CD4-positive, alpha-beta T cell treated with Interferon gamma for 1 hour (primary cell): ENCODE results near the gene MAGI1.
"Not testable (repeated sequence)": the region's sequence is repeated elsewhere in the genome, so short reads cannot be mapped to it uniquely, and the experiment has no call there.

Experiments
- DNase-seq: peaks from one replicate; pipeline ENCODE4 v3.0.0-alpha.2; 2020

Gene MAGI1

GRCh38 chr3:65647369-65647768 lies 391.3 kb downstream of the MAGI1 start:
- DNase-seq, result no peak

GRCh38 chr3:65642883-65643282 lies 395.8 kb downstream of the MAGI1 start:
- DNase-seq, result no peak

- no peak for DNase-seq
Measured at GRCh38 chr3:65641777-65642176, 396.9 kb downstream of the MAGI1 start.

- DNase-seq, result no peak
Measured at GRCh38 chr3:65641045-65641444, 397.7 kb downstream of the MAGI1 start.

- DNase-seq, result no peak
Measured at GRCh38 chr3:65639444-65639843, 399.3 kb downstream of the MAGI1 start.

GRCh38 chr3:65638301-65638700 lies 400.4 kb downstream of the MAGI1 start:
- DNase-seq, result no peak

- DNase-seq, result no peak
Measured at GRCh38 chr3:65636326-65636725, 402.4 kb downstream of the MAGI1 start.

- no peak for DNase-seq
Measured at GRCh38 chr3:65635657-65636056, 403.1 kb downstream of the MAGI1 start.

GRCh38 chr3:65633018-65633638 lies 405.6 kb downstream of the MAGI1 start:
- no peak for DNase-seq

GRCh38 chr3:65632414-65632813 lies 406.3 kb downstream of the MAGI1 start:
- DNase-seq, result no peak

- no peak for DNase-seq
Measured at GRCh38 chr3:65628978-65629377, 409.7 kb downstream of the MAGI1 start.

GRCh38 chr3:65627062-65627461 lies 411.7 kb downstream of the MAGI1 start:
- DNase-seq, result no peak

- no peak for DNase-seq
Measured at GRCh38 chr3:65625305-65625704, 413.4 kb downstream of the MAGI1 start.

- DNase-seq, result no peak
Measured at GRCh38 chr3:65623362-65623761, 415.4 kb downstream of the MAGI1 start.

GRCh38 chr3:65619888-65620287 lies 418.8 kb downstream of the MAGI1 start:
- DNase-seq, result no peak

GRCh38 chr3:65619451-65619881 lies 419.3 kb downstream of the MAGI1 start:
- no peak for DNase-seq

GRCh38 chr3:65618599-65618998 lies 420.1 kb downstream of the MAGI1 start:
- DNase-seq, result no peak

GRCh38 chr3:65617787-65618186 lies 420.9 kb downstream of the MAGI1 start:
- no peak for DNase-seq

GRCh38 chr3:65617209-65617608 lies 421.5 kb downstream of the MAGI1 start:
- no peak for DNase-seq

GRCh38 chr3:65616563-65616962 lies 422.2 kb downstream of the MAGI1 start:
- DNase-seq, result no peak

GRCh38 chr3:65615329-65615728 lies 423.4 kb downstream of the MAGI1 start:
- no peak for DNase-seq

- DNase-seq, result no peak
Measured at GRCh38 chr3:65614585-65614984, 424.1 kb downstream of the MAGI1 start.

- not testable (repeated sequence) for DNase-seq
Measured at GRCh38 chr3:65607965-65608460, 430.7 kb downstream of the MAGI1 start.

GRCh38 chr3:65607101-65607500 lies 431.6 kb downstream of the MAGI1 start:
- no peak for DNase-seq

GRCh38 chr3:65605876-65606432 lies 432.8 kb downstream of the MAGI1 start:
- DNase-seq, result no peak
